LNCaP clone FGC (cell line): ENCODE results near the gene NPTN.
A peak's percentile ranks its signal among the peaks of the same experiment; 100 is the strongest.

Experiments
- DNase-seq: peaks from one replicate; pipeline ENCODE4 v3.0.0-alpha.2; 2011; ENCODE audit warnings: low read depth
- H3K4me3 ChIP-seq: 2 replicates; pipeline ENCODE4 v1.5.1; 2011; ENCODE audit warnings: mild to moderate bottlenecking, low read depth, low read length, control low read depth
- CTCF ChIP-seq: IDR thresholded peaks from 2 replicates; pipeline ENCODE4 v1.5.1; 2012; ENCODE audit warnings: mild to moderate bottlenecking; ENCODE audit not compliant: control insufficient read depth, insufficient read depth; ENCODE audit errors: extremely low read depth

The NPTN gene

GRCh38 chr15:73633991-73634495, 854 bp upstream of the NPTN start:
- no peak for TF ChIP-seq CTCF
- DNase-seq = no peak
- H3K4me3 ChIP-seq = peak overlapping the region; percentile 75

GRCh38 chr15:73632670-73633058, 525 bp downstream of the NPTN start:
- peak overlapping the region; percentile 75 for H3K4me3 ChIP-seq
- DNase-seq = no peak
- no peak for TF ChIP-seq CTCF

GRCh38 chr15:73631915-73632669, 1.1 kb downstream of the NPTN start:
- peak overlapping the region; percentile 75 for H3K4me3 ChIP-seq
- DNase-seq = no peak
- TF ChIP-seq CTCF = no peak

- no peak for TF ChIP-seq CTCF
- no peak for DNase-seq
- H3K4me3 ChIP-seq = no peak overlapping the region
Measured at GRCh38 chr15:73630921-73631362, 2.2 kb downstream of the NPTN start.

GRCh38 chr15:73629798-73630429, 3.3 kb downstream of the NPTN start:
- no peak for DNase-seq
- TF ChIP-seq CTCF = no peak
- H3K4me3 ChIP-seq = no peak overlapping the region

- no peak for TF ChIP-seq CTCF
- no peak overlapping the region for H3K4me3 ChIP-seq
- no peak for DNase-seq
Measured at GRCh38 chr15:73628976-73629797, 4.0 kb downstream of the NPTN start.
